NK-92 treated with Interleukin-12 subunit alpha and Interleukin-12 subunit beta, amount 100 ng/mL, for 24 hours (cell line): ENCODE measurements around the gene FGFBP1.

Experiments used
- DNase-seq: peaks from one replicate; lab custom pipeline; 2025; lab: John Stamatoyannopoulos, UW

Gene FGFBP1

GRCh38 chr4:15912961-15913630 lies 25.4 kb downstream of the FGFBP1 start:
- DNase-seq, result no peak

- DNase-seq, result no peak
These were observed 26.3 kb downstream of the FGFBP1 start for GRCh38 chr4:15912236-15912635.

GRCh38 chr4:15910155-15910940 lies 28.2 kb downstream of the FGFBP1 start:
- DNase-seq, result no peak

- no peak for DNase-seq
These were observed 31.1 kb downstream of the FGFBP1 start for GRCh38 chr4:15907430-15907829.

- no peak for DNase-seq
These were observed 32.5 kb downstream of the FGFBP1 start for GRCh38 chr4:15906020-15906443.

GRCh38 chr4:15902746-15903145 lies 35.8 kb downstream of the FGFBP1 start:
- DNase-seq, result no peak

- no peak for DNase-seq
These were observed 36.5 kb downstream of the FGFBP1 start for GRCh38 chr4:15901998-15902397.

GRCh38 chr4:15901007-15901406 lies 37.5 kb downstream of the FGFBP1 start:
- no peak for DNase-seq

GRCh38 chr4:15899511-15899910 lies 39.0 kb downstream of the FGFBP1 start:
- no peak for DNase-seq

GRCh38 chr4:15898902-15899301 lies 39.6 kb downstream of the FGFBP1 start:
- no peak for DNase-seq

GRCh38 chr4:15897577-15897976 lies 41.0 kb downstream of the FGFBP1 start:
- DNase-seq, result no peak

- DNase-seq, result no peak
These were observed 43.3 kb downstream of the FGFBP1 start for GRCh38 chr4:15894921-15895916.

GRCh38 chr4:15894393-15894792 lies 44.1 kb downstream of the FGFBP1 start:
- no peak for DNase-seq

GRCh38 chr4:15893962-15894361 lies 44.6 kb downstream of the FGFBP1 start:
- DNase-seq, result no peak

- DNase-seq, result no peak
These were observed 47.2 kb downstream of the FGFBP1 start for GRCh38 chr4:15891312-15891711.

GRCh38 chr4:15890246-15890829 lies 48.2 kb downstream of the FGFBP1 start:
- DNase-seq, result no peak

GRCh38 chr4:15888515-15888914 lies 50.0 kb downstream of the FGFBP1 start:
- DNase-seq, result no peak
